Right atrium auricular region (tissue), 2 donors: ENCODE data around the gene MT3. TPM values are rescaled to one million over a fixed set of nuclear protein-coding genes. Genes with fewer than 3 reads are reported as not detected.
A peak's percentile ranks its signal among the peaks of the same experiment; 100 is the strongest.

Experiments used
- DNase-seq: peaks from one replicate; pipeline ENCODE4 v3.0.0-alpha.2; 2019; ENCODE audit warnings: low spot score
- H3K27ac ChIP-seq, 2 donors: fragments of 200-600 bp; sonication (generic); 1 replicate in 1 of 2; 2 replicates in 1 of 2; pipeline ENCODE4 v1.5.1; 2016 to 2019
- H3K27me3 ChIP-seq, 2 donors: fragments of 200-600 bp; sonication (generic); one replicate each; pipeline versions ENCODE4 v1.5.1 to v1.6.0; 2017 to 2019
- H3K36me3 ChIP-seq: fragments of 200-600 bp; sonication (generic); one replicate; pipeline ENCODE4 v1.5.1; 2016
- H3K4me1 ChIP-seq, 2 donors: fragments of 200-600 bp; sonication (generic); one replicate each; pipeline versions ENCODE4 v1.5.1 to v1.6.0; 2017 to 2019
- H3K4me3 ChIP-seq, 2 donors: fragments of 200-600 bp; sonication (generic); 1 replicate in 1 of 2; 2 replicates in 1 of 2; pipeline ENCODE4 v1.5.1; 2017 to 2019; ENCODE audit warnings: mild to moderate bottlenecking in 1 of 2, moderate library complexity in 1 of 2
- H3K9me3 ChIP-seq, 2 donors: fragments of 200-600 bp; sonication (generic); one replicate each; pipeline ENCODE4 v1.5.1; 2019
- total RNA-seq, 2 donors: library from RNA; depleted of rRNA; stranded (reverse); fragments of >200 nt; gene quantifications; one replicate each; pipeline ENCODE4 v1.1.0, GENCODE V29; 2016
- TF ChIP-seq, protein P1 (sequence below), 2 donors: fragments of 200-600 bp; sonication (generic); IDR thresholded peaks; one replicate each; pipeline ENCODE4 v1.5.1; 2019; ENCODE audit warnings: antibody characterized with exemption in 2 of 2

The MT3 gene
- total RNA-seq, 2 donors from 2014 or later = not detected

DNA sequence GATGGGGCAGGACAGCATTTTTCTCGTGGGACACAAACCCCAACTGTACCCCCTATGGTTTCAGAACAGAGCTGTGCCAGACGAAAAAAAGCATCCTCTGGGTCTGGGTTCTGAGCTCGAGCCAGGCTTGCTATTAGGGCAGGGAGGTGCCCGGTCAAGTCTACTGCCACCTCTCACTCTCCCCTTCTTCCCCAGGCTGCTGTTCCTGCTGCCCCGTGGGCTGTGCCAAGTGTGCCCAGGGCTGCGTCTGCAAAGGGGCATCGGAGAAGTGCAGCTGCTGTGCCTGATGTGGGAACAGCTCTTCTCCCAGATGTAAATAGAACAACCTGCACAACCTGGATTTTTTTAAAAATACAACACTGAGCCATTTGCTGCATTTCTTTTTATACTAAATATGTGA lies 37.4 kb downstream of the MT3 start:
- TF ChIP-seq, protein P1, sequence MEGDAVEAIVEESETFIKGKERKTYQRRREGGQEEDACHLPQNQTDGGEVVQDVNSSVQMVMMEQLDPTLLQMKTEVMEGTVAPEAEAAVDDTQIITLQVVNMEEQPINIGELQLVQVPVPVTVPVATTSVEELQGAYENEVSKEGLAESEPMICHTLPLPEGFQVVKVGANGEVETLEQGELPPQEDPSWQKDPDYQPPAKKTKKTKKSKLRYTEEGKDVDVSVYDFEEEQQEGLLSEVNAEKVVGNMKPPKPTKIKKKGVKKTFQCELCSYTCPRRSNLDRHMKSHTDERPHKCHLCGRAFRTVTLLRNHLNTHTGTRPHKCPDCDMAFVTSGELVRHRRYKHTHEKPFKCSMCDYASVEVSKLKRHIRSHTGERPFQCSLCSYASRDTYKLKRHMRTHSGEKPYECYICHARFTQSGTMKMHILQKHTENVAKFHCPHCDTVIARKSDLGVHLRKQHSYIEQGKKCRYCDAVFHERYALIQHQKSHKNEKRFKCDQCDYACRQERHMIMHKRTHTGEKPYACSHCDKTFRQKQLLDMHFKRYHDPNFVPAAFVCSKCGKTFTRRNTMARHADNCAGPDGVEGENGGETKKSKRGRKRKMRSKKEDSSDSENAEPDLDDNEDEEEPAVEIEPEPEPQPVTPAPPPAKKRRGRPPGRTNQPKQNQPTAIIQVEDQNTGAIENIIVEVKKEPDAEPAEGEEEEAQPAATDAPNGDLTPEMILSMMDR (IDR thresholded peaks at IDR 0.05) = no peak
- no peak for DNase-seq
- no peaks in the 10 kb centered on the region for H3K27me3 ChIP-seq
- no peaks in the 10 kb centered on the region for H3K36me3 ChIP-seq
- H3K9me3 ChIP-seq = no peaks in the 10 kb centered on the region
- H3K4me1 ChIP-seq = peaks cover 0 to 36% of the 10 kb centered on the region in 2 donors
- H3K27ac ChIP-seq = peak overlapping the region; percentile 96
- peak overlapping the region; percentile 47 to 70 for H3K4me3 ChIP-seq

DNA sequence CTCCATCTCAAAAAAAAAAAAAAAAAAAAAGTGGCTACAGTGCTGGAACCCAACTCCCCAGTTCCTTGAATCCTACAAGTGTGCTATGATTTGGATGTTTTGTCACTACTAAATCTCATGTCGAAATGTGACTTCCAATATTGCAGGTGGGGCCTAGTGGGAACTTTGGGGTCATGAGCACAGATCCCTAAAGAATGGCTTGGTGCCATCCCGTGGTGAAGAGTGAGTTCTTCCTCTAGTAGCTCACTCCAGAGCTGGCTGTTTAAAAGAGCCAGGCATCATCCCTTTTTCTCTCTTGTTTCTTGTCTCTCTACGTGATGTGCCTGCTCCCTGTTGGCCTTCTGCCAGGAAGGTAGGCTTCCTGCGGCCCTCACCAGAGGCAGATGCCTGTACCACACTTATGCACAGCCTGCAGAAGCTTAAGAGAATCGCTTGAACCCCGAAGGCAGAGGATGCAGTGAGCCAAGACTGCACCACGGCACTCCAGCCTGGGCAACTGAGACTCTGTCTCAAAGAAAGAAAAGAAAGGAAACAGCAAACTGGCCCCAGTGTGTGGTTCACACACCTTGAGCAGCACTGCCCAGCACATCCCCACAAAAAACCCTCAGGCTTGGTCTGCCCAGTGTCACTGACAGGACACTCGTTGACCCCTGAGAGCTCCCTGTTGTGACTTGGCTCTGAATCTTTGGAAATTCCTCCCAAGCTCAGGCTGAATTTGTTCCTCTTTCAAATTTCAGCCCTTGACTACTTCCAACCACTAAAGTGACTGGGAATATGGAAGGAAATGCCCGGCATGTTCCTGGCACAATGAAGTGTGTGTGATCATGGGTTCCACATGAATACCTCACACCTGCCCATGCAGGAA lies 39.4 kb downstream of the MT3 start:
- TF ChIP-seq, protein P1 (IDR thresholded peaks at IDR 0.05) = no peak

DNA sequence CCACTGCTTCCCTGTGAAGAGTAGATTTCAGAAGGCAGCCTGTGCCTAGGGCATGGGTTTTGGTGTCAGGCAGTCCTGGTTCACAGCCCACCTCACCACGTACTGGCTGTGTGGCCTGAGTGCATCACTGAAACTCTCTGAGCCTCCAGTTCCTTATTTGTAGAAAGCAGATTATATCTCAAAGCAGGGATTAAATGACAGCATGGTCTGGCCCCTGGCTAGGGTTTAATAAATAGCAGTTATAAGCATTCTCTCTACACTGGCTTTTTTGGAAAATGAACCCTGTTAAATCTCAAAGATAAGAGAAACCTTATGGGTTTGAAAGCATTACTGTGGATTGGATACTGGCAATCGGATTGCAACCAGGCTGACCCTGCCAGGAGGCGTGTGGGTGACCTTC lies 40.2 kb downstream of the MT3 start:
- Histone ChIP-seq H3K27ac (peak overlapping the region; percentile 14 to 46), H3K27me3 (no peaks in the 10 kb centered on the region), H3K9me3 (no peaks in the 10 kb centered on the region), H3K4me1 (peaks cover 0 to 40% of the 10 kb centered on the region in 2 donors), H3K36me3 (no peaks in the 10 kb centered on the region), H3K4me3 (no peak overlapping the region)
- TF ChIP-seq, protein P1 (IDR thresholded peaks at IDR 0.05) = no peak
- no peak for DNase-seq

More for the DNA sequence above, 39.4 kb downstream of the MT3 start:
- H3K4me3 ChIP-seq = no peak overlapping the region
- H3K4me1 ChIP-seq = peaks cover 0 to 40% of the 10 kb centered on the region in 2 donors
- H3K36me3 ChIP-seq = no peaks in the 10 kb centered on the region
- peak overlapping the region; percentile 14 to 46 for H3K27ac ChIP-seq
- no peaks in the 10 kb centered on the region for H3K9me3 ChIP-seq
- H3K27me3 ChIP-seq = no peaks in the 10 kb centered on the region
- no peak for DNase-seq

DNA sequence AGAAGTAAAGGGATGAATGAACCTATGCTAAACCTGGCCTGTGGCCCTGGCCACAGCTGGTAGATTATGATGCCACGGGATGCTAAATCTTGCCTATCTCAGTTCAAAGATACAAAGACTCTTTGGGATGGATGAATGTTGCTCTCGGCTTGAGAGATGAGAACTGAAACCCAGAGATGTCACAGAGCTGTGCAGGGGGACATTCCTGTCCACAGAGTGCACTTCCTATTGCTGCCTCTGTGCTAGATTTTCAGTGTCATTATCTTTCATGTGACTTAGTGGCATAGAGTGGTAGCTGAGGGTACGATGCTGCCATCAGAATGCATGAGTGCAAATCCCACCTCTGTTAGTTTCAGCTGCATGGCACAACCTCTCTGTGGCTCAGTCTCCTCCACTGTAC lies 40.8 kb downstream of the MT3 start:
- H3K27me3 ChIP-seq = no peaks in the 10 kb centered on the region
- H3K9me3 ChIP-seq = no peaks in the 10 kb centered on the region
- TF ChIP-seq, protein P1 (IDR thresholded peaks at IDR 0.05) = no peak
- H3K4me3 ChIP-seq = no peak overlapping the region
- DNase-seq = no peak
- no peaks in the 10 kb centered on the region for H3K36me3 ChIP-seq
- H3K4me1 ChIP-seq = peaks cover 0 to 40% of the 10 kb centered on the region in 2 donors
- H3K27ac ChIP-seq = no peak overlapping the region

DNA sequence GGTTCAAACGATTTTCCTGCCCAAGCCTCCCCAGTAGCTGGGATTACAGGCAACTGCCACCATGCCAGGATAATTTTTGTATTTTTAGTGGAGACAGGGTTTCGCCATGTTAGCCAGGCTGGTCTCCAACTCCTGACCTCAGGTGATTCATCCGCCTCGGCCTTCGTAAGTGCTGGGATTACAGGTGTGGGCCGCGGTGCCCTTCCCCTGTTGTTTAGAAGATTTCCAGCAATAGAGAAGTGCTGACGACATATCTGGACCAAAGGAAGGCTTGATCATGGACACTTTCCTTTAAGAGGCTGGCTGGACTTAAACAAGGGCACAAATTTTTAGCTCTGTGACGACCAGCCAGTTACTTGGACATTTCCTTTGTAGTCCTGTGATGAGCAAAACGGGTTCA lies 41.9 kb downstream of the MT3 start:
- DNase-seq = no peak
- Histone ChIP-seq H3K4me1 (peaks cover 0 to 43% of the 10 kb centered on the region in 2 donors), H3K27ac (peak overlapping the region; percentile 79 to 81)

More for the DNA sequence above, 41.9 kb downstream of the MT3 start:
- Histone ChIP-seq H3K4me3 (no peak overlapping the region), H3K36me3 (no peaks in the 10 kb centered on the region), H3K9me3 (no peaks in the 10 kb centered on the region), H3K27me3 (no peaks in the 10 kb centered on the region)
- TF ChIP-seq, protein P1 (IDR thresholded peaks at IDR 0.05) = no peak
